Activated naive CD4-positive, alpha-beta T cell treated with anti-CD3 and anti-CD28 coated beads for 36 hours (primary cell): ENCODE data around the gene TTLL8. TPM values are rescaled to one million over a fixed set of nuclear protein-coding genes. Genes with fewer than 3 reads are reported as not detected.

ENCODE experiments used
- CTCF ChIA-PET: fragments of 350-600 bp; sonication (Branson Sonifier 250); formaldehyde crosslinking; loops from one replicate; lab custom pipeline; 2021; ENCODE audit warnings: antibody characterized with exemption; lab: Charles Lee
- DNase-seq: peaks from one replicate; pipeline ENCODE4 v3.0.0-alpha.2; 2020
- H3K27ac Mint-ChIP-seq: one replicate; pipeline ENCODE4 v1.8.0; 2021; ENCODE audit warnings: mild to moderate bottlenecking, mixed read lengths
- H3K27me3 Mint-ChIP-seq: one replicate; pipeline ENCODE4 v1.8.0; 2021; ENCODE audit warnings: low read depth, mixed read lengths
- H3K36me3 Mint-ChIP-seq: one replicate; pipeline ENCODE4 v1.8.0; 2021; ENCODE audit warnings: low read depth, mixed read lengths
- H3K4me1 Mint-ChIP-seq: one replicate; pipeline ENCODE4 v1.8.0; 2021; ENCODE audit warnings: low read depth, mixed read lengths
- H3K4me3 Mint-ChIP-seq: one replicate; pipeline ENCODE4 v1.8.0; 2021; ENCODE audit warnings: mild to moderate bottlenecking, moderate library complexity, mixed read lengths
- H3K9me3 Mint-ChIP-seq: one replicate; pipeline ENCODE4 v1.8.0; 2021; ENCODE audit warnings: mixed read lengths
- intact Hi-C: fragments of 100-400 bp; cut with micrococcal nuclease; formaldehyde crosslinking; loops from one replicate; pipeline ENCODE4 v1.15.1; 2023
- total RNA-seq, 2 experiments: library from RNA; stranded (reverse); gene quantifications; one replicate each; pipeline ENCODE4 v1.2.3, GENCODE V29; 2021

Gene TTLL8
- total RNA-seq, 2 experiments from 2014 or later = not detected

DNA sequence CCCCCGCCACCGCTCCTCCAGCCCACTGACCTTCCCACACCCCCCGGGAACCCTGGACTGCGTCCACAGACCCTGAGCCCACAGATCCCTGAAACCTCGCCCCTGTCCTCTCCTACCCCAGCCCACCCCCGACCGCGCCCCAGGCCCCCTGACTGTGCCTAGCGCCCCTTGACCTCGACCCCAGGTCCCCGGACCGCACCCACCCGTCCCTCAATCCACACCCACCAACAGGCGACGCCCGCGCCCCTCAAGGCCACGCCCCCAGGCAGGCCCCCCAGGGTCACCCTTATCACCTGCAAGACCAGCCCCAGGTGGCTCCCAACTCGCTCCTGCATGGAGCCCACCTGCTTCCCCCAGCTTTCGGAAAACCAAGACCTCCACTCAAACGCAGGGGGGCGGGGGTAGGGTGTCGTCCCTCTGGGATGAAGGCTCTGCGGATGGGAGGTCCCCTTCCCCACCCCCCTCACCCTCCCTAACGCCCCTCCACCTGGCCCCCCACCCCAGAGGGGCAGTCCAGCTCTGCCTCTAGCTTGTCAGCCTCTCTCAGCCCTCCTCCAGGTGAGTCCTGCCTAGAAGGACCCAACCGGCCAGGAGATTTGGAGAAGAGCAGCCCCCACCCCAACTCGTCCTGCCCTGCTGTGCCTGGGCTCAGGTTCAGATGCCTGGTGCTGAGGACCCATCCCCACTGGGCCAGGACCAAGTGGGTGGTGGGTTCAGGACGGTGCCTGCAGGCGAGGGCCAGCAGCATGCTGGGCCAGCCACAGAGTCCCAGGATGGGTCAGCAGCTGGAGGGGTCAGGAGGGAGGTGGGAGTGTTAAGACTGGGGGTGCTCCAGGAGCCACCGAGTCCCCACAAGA lies 42.4 kb downstream of the TTLL8 start:
- Mint-ChIP-seq H3K27ac (no peak overlapping the region), H3K27me3 (peaks cover 9% of the 10 kb centered on the region), H3K4me1 (peaks cover 39% of the 10 kb centered on the region), H3K36me3 (peaks cover 3% of the 10 kb centered on the region), H3K9me3 (no peaks in the 10 kb centered on the region), H3K4me3 (no peak overlapping the region)
- DNase-seq = no peak
- intact Hi-C loops = loop anchor here (5.0 kb wide), 2 partner anchors 177 to 457 kb away; no protein-coding TSS in a partner anchor
- CTCF ChIA-PET = interaction anchor here (4.3 kb wide), 1 partner anchor 22 kb away, joined by 26 read pairs; no protein-coding TSS in a partner anchor

DNA sequence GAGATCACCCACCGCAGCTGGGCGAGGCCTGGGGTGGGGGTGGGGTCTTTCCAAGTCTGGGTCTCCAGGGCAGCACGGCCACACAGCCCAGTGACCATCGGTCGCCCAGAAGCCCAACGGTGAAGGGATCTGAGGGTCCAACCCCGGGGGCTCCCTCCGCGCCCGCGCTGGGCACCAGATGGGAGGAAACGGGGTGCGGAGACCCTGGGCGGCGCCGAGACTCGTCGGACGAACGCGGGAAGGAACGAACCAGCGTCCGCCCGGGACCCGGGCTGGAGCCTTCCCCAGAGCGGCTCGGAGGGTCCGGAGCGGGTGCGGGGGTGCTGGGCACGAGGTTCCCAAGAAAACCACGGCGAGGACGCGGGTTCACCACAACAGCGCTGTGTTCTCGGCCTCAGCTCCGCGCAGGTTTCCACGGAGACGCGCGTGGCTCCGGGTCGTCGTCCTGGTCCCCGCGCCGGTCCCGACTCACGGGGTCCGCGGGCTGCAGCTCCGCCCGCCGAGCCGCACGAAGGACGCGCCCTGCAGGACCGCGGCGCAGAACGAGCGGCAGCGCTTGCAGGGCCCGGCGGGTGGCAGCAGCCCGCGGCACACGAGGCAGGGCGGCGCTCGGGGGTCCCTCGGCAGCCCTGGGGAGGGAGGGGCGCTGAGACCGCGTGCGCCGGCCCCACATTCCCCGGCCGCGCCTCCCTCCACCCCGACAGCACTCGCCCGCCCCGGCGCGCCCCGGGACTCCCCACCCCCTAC lies 43.3 kb downstream of the TTLL8 start:
- no peaks in the 10 kb centered on the region for H3K9me3 Mint-ChIP-seq
- peaks cover 10% of the 10 kb centered on the region for H3K27me3 Mint-ChIP-seq
- CTCF ChIA-PET = interaction anchor here (1.0 kb wide), 1 partner anchor 16 kb away, joined by 3 read pairs; no protein-coding TSS in a partner anchor
- no peak overlapping the region for H3K4me3 Mint-ChIP-seq
- intact Hi-C loops = loop anchor here (5.0 kb wide), 2 partner anchors 177 to 457 kb away; no protein-coding TSS in a partner anchor
- peaks cover 41% of the 10 kb centered on the region for H3K4me1 Mint-ChIP-seq
- peaks cover 3% of the 10 kb centered on the region for H3K36me3 Mint-ChIP-seq
- no peak overlapping the region for H3K27ac Mint-ChIP-seq
- no peak for DNase-seq

DNA sequence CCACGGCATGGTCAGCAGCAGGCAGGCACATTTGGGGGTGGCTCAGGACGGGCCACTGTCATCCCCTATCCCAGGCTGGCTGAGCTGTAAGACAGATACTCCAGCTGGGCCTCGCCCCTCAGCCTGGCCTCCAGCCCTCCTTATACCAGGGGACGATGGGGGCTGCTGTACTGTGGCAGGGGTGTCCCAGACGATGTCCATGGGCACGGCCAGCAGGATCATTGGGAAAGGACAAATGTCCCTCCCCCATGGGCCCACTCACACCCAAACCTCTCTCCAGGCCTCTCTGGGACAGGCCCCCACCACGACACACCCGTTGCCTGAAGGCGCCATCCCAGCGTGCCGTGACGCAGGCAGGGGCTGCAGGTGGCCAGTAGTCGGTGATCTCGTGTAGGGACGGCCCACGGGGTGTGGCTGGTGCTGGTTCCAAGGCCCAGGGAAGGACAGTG lies 44.0 kb downstream of the TTLL8 start:
- Mint-ChIP-seq H3K9me3 (no peaks in the 10 kb centered on the region), H3K27me3 (peaks cover 10% of the 10 kb centered on the region), H3K36me3 (peaks cover 3% of the 10 kb centered on the region), H3K4me1 (peaks cover 43% of the 10 kb centered on the region), H3K27ac (no peak overlapping the region), H3K4me3 (peak overlapping the region; percentile 27)
- CTCF ChIA-PET = interaction anchor here (1.0 to 1.1 kb wide), 2 partner anchors 16 to 21 kb away, joined by 3 to 4 read pairs; no protein-coding TSS in a partner anchor
- intact Hi-C loops = no loop called here
- no peak for DNase-seq

DNA sequence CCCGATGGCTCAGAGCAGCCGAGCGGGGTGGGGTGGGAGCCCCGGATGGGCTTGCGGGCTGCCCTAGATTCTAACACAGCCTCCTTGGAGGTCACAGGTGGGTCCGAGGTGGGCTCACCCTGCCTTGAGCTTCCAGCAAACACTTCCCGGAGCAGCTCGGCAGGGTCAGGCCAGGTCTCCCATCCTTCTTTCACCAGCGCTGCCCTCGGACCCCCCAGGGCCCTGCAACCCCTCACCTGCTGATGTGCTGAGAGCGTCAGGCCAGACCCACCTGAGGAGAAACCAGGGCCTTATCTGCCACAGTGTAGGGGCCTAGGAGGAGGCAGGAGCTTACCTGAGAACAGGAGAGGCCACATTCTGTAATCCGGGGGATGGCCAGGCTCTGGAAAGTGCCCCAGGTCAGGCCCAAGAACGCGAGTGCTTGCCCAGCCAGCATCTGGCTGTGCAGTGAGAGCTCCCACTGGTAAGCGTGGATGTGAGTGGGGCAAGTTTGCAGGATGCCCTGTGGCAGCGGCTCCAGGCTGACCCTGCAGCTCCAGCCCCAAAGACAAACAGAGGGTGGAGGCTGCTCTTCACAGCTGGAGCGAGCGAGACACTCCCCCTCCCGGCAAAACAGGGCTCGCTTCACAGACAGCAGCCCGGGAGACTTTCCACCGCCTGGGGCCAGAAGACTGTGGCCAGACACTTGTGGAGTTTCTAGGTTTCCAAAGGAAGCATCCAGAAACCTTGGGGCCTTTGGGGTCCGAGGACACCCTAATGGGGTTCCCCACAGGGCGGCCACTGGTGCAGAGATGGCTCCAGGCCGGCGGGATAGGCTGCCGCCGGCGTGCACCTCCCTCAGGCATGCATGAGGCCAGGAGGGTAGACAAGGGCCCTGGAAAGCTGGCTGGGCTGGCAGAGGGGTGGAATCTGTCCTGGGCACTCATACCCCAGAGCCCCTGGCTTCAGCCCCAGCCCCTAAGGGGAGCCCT lies 45.6 kb downstream of the TTLL8 start, which contains the start of gene IL17REL:
TSS of gene IL17REL (minus strand) at position 555 of the 971 bp plus-strand sequence. CDS start at position 436, 119 bp downstream.
- Mint-ChIP-seq H3K27ac (peak within 1 kb of the TSS; percentile 59), H3K9me3 (no peaks in the 10 kb centered on the region), H3K36me3 (peaks cover 1% of the 10 kb centered on the region), H3K4me1 (peaks cover 29% of the 10 kb centered on the region), H3K27me3 (peaks cover 10% of the 10 kb centered on the region), H3K4me3 (peak within 1 kb of the TSS; percentile 60)
- no peak for DNase-seq
- CTCF ChIA-PET = interaction anchor here (1.1 kb wide), 1 partner anchor 20 kb away, joined by 4 read pairs; no protein-coding TSS in a partner anchor
- intact Hi-C loops = no loop called here

DNA sequence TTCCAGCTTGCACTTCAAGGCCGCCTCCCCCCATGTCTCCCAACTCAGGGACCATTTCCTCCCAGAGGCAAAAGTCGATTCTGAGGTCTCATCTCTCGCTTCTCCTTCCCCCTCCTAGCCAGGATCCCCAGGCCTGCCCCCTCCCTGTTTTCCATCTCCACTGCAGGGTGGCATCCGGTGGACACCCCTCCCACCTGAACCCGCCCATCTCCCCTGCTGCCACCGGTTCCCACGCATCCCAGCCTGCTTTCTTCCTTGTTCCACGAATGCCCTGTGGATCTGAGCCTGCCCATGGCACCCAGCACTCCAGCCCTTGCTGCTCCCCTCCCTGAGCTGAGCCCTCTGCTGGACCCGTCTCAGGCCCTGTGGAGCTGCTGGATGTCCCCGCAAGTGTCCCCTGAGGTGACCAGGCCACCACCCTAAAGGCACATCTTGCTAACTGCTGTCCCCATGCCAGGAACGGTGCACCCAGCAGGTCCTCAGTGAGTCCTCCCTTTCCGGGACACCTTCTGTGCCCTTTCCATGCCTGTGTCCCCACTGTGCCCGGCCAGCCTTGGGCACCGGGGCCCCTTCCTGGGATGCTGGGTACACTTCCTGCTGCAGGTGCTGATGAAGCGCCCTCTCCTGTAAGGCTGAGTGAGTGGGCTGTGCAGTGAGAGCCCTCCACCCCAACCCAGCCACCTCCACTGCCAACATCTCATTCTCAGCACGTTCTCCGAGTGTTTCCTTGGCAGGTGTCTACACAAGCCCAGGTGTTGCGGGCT lies 46.5 kb downstream of the TTLL8 start:
- H3K4me3 Mint-ChIP-seq = peak overlapping the region; percentile 60
- H3K4me1 Mint-ChIP-seq = peaks cover 21% of the 10 kb centered on the region
- CTCF ChIA-PET = no interaction called here
- peaks cover 10% of the 10 kb centered on the region for H3K27me3 Mint-ChIP-seq
- H3K27ac Mint-ChIP-seq = peak overlapping the region; percentile 59
- intact Hi-C loops = no loop called here
- no peaks in the 10 kb centered on the region for H3K9me3 Mint-ChIP-seq
- no peaks in the 10 kb centered on the region for H3K36me3 Mint-ChIP-seq
- DNase-seq = peak; percentile 35

DNA sequence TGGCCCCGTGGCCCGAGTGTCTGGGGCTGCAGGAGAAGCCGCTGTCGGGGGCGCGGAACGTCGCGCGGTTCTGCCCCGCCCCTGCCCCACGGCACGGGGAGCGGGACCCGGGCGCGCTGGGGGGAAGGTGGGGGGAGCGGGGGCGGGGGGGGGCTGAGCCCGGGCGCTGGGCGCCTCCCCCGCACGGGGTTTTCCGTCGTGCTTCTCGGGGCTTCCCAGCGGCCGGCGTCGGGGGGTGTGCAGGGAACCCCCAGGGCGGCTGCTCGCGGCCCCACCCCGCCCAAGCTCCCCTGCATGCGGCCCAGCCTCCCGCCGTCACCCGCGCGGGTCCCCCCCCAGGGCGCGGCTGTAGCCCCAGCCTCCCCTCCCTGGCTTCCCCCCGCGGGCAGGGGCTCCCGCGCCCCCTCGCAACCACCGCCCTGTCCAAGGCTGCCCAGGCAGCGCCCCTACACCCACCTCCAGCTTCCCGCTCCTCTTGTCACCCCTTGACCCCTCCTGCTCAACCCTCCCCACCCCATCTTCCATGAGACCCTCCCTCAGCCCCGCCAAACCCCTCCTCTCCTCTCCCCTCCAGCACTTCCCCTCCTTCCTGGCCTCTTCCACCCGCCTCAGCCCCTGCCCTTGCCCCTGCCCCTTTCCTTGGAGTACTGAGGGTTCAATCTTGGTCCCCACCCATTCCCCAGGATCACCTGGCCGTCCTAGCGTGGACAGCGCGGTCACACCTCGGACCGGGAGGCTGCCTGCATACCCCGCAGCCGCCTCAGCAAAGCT lies 47.2 kb downstream of the TTLL8 start:
- peak; percentile 51 for DNase-seq
- intact Hi-C loops = no loop called here
- H3K36me3 Mint-ChIP-seq = no peaks in the 10 kb centered on the region
- CTCF ChIA-PET = no interaction called here
- H3K27me3 Mint-ChIP-seq = peaks cover 10% of the 10 kb centered on the region
- peak overlapping the region; percentile 60 for H3K4me3 Mint-ChIP-seq
- peaks cover 13% of the 10 kb centered on the region for H3K4me1 Mint-ChIP-seq
- H3K27ac Mint-ChIP-seq = peak overlapping the region; percentile 59
- H3K9me3 Mint-ChIP-seq = no peaks in the 10 kb centered on the region

DNA sequence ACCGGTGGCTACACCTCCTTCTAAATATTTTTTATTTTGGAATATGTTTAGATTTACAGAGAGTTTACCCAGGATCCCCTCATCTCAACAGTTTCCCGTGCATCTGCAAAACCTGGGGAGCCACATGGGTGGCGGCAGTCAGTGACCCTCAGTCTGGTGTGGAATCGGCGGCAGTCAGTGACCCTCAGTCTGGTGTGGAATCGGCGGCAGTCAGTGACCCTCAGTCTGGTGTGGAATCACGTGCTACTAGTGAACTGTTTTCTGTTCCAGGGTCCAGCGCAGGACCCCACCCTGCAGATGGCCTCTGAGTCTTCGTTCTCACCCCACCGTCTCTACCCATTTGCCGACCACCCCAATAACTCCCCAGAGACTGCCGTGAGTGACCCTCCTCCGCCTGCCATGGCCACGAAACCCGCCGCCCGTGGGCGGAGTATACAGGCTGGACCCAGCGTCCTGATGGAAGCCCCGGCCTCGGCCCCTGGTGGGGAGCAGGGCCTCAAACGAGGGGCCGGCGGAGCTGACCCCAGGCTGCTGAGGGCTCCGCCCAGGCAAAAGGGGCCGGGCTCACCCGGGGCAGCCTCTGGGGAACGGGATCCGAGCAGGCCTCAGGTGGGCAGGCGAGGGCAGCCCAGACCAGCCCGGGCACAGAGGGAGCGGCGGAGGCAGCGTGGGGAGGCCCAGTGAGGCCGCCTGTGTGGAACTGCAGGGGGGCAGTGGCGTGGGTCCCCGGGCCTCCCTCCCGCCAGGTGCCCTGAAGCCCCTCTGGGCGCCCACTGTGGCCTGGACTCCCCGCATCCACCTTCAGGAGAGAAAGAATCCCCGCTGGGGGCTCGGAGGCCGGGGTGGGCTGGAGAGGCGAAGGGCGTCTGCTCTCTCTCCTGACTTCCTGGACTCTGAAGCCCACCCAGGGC lies 48.1 kb downstream of the TTLL8 start:
- Mint-ChIP-seq H3K4me1 (peaks cover 15% of the 10 kb centered on the region), H3K4me3 (no peak overlapping the region), H3K36me3 (no peaks in the 10 kb centered on the region), H3K27ac (no peak overlapping the region), H3K9me3 (no peaks in the 10 kb centered on the region), H3K27me3 (peaks cover 10% of the 10 kb centered on the region)
- CTCF ChIA-PET = no interaction called here
- no peak for DNase-seq
- intact Hi-C loops = no loop called here

DNA sequence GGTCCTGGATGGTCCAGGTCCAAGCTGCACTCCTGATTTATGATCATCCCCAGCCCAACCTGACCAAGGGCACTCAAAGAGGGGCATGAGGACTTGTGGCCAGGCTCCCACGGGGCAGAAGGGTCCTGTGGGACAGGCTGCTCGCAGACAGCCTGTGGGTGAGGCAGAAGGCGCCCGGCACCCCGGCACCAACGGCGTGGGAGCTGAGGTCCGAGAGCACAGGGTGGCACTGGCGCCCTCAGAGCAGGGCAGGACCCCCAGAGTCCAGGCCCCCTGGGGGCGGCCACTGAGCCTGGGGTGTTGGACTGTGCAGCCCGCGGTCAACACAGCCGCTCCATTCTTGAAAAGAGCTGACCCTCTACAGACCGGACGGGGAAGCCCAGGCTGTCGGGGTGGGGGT lies 48.8 kb downstream of the TTLL8 start:
- Mint-ChIP-seq H3K4me1 (peaks cover 19% of the 10 kb centered on the region), H3K4me3 (no peak overlapping the region)

DNA sequence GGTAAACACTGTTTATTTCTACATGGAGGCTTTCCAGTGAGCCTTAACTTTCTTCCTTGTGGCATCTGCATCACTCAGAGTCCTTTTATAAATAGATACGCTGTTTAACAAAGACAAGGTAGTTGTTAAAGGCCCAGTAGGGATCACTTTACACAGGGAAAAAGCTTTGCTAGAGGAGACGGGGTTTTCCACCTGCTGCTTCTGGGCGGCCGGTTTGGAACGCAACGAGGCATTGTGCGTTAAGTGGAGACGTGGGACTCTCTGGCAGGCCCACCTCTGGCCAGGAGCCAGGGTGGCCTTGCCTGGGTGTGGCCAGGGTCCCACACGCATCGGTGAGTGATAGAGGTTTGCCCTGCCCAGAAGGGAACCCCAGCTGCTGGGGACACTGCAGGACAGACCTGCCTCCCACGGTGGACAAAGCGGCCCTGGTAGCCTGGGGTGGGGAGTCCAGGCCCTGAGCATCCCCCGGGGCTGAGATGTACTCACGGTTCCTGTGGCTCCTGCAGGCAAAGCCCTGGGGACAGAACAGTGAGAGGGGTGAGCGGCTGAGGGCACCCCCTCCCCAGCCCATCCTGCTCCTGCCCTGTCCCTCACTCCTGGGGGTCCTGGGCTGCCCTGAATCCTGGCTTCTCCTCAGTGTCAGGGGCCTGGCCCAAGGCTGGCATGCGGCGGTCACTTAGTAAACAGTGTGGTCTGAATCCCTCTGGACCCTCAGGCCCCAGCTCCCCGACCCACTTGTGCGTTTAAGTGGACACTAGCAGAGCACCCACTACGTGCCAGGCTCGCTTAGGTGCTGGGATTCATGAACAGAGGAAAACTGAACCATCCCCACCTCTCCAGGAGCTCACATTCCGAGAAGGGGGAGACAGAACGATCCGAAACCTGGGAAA lies 49.7 kb downstream of the TTLL8 start:
- H3K4me3 Mint-ChIP-seq = no peak overlapping the region
- CTCF ChIA-PET = interaction anchor here (2.3 kb wide), 1 partner anchor 15 kb away, joined by 11 read pairs; no protein-coding TSS in a partner anchor
- H3K27ac Mint-ChIP-seq = no peak overlapping the region
- H3K9me3 Mint-ChIP-seq = no peaks in the 10 kb centered on the region
- H3K36me3 Mint-ChIP-seq = no peaks in the 10 kb centered on the region
- H3K4me1 Mint-ChIP-seq = peaks cover 19% of the 10 kb centered on the region
- H3K27me3 Mint-ChIP-seq = peaks cover 10% of the 10 kb centered on the region
- DNase-seq = no peak
- intact Hi-C loops = no loop called here

More for the DNA sequence above, 48.8 kb downstream of the TTLL8 start:
- Mint-ChIP-seq H3K9me3 (no peaks in the 10 kb centered on the region), H3K27me3 (peaks cover 10% of the 10 kb centered on the region), H3K27ac (no peak overlapping the region), H3K36me3 (no peaks in the 10 kb centered on the region)
- intact Hi-C loops = no loop called here
- CTCF ChIA-PET = interaction anchor here (2.3 kb wide), 1 partner anchor 16 kb away, joined by 11 read pairs; no protein-coding TSS in a partner anchor
- no peak for DNase-seq
